ENCODE measurements around the gene SLC13A3.

SLC13A3 gene

GRCh38 chr20:46572790-46573189, 78.5 kb downstream of the SLC13A3 start:
- no peak for DNase-seq

- no peak for DNase-seq
Measured at GRCh38 chr20:46572153-46572552, 79.1 kb downstream of the SLC13A3 start.

GRCh38 chr20:46571418-46571817, 79.8 kb downstream of the SLC13A3 start:
- DNase-seq = no peak

- DNase-seq = no peak
Measured at GRCh38 chr20:46570956-46571355, 80.3 kb downstream of the SLC13A3 start.

- DNase-seq = no peak
Measured at GRCh38 chr20:46569961-46570360, 81.3 kb downstream of the SLC13A3 start.

GRCh38 chr20:46568570-46569129, 82.6 kb downstream of the SLC13A3 start:
- DNase-seq = peak; percentile 69

- no peak for DNase-seq
Measured at GRCh38 chr20:46566125-46566524, 85.1 kb downstream of the SLC13A3 start.

GRCh38 chr20:46564241-46564957, 86.9 kb downstream of the SLC13A3 start:
- DNase-seq = no peak

GRCh38 chr20:46563860-46564221, 87.4 kb downstream of the SLC13A3 start:
- DNase-seq = no peak

- no peak for DNase-seq
Measured at GRCh38 chr20:46563170-46563859, 87.9 kb downstream of the SLC13A3 start.

GRCh38 chr20:46562373-46563169, 88.7 kb downstream of the SLC13A3 start:
- DNase-seq = peak; percentile 64

GRCh38 chr20:46562009-46562372, 89.3 kb downstream of the SLC13A3 start:
- DNase-seq = no peak

- DNase-seq = no peak
Measured at GRCh38 chr20:46559685-46560440, 91.4 kb downstream of the SLC13A3 start.

GRCh38 chr20:46559001-46559400, 92.3 kb downstream of the SLC13A3 start:
- no peak for DNase-seq

- no peak for DNase-seq
Measured at GRCh38 chr20:46558511-46558959, 92.7 kb downstream of the SLC13A3 start.

GRCh38 chr20:46557231-46557956, 93.9 kb downstream of the SLC13A3 start:
- no peak for DNase-seq

GRCh38 chr20:46555370-46555956, 95.8 kb downstream of the SLC13A3 start:
- no peak for DNase-seq

GRCh38 chr20:46554828-46555227, 96.4 kb downstream of the SLC13A3 start:
- DNase-seq = no peak

- DNase-seq = no peak
Measured at GRCh38 chr20:46553926-46554325, 97.3 kb downstream of the SLC13A3 start.

- DNase-seq = no peak
Measured at GRCh38 chr20:46552460-46553420, 98.5 kb downstream of the SLC13A3 start.
